HepG2 (cell line): ENCODE measurements around the gene RGS7. TPM values are rescaled to one million over a fixed set of nuclear protein-coding genes. Genes with fewer than 3 reads are reported as not detected.

Source experiments
- ATAC-seq: fragments of 200-7000 bp; cut with Tn5 transposase; 3 replicates; pipeline ENCODE4 v1.9.1; 2020; ENCODE audit warnings: mild to moderate bottlenecking, moderate library complexity
- BruUV-seq: library from RNA; stranded (reverse); fragments of 400-500 nt; replicated peaks from 2 replicates; lab custom pipeline; 2021; lab: Mats Ljungman, UMichigan
- CTCF ChIA-PET: fragments of 300-600 bp; formaldehyde crosslinking; extraction: SDS; loops from one replicate; lab custom pipeline; 2021; ENCODE audit warnings: low total read pairs, inconsistent platforms, low intra/inter-chr PET ratio; lab: Yijun Ruan, JAX
- POLR2A ChIA-PET: fragments of 350-600 bp; sonication (Branson Sonifier 250); formaldehyde crosslinking; loops from one replicate; lab custom pipeline; 2020; ENCODE audit warnings: antibody characterized with exemption, inconsistent platforms; lab: Yijun Ruan, JAX
- DNase-seq: peaks from one replicate; pipeline ENCODE4 v3.0.0-alpha.2; 2015; ENCODE audit warnings: low spot score
- FAIRE-seq: peaks from 3 replicates; lab custom pipeline; 2011; peaks lifted over from hg19 to GRCh38; lab: Jason Lieb, UNC
- H2AFZ ChIP-seq: one replicate; pipeline ENCODE4 v1.6.1; 2011; ENCODE audit warnings: low read length, inconsistent platforms
- H3K27ac ChIP-seq: fragments of 300-600 bp; 3 replicates; pipeline ENCODE4 v1.8.0; 2011; ENCODE audit warnings: mixed run types, mild to moderate bottlenecking, mixed read lengths, low read length, inconsistent platforms; ENCODE audit not compliant: insufficient read depth; ENCODE audit errors: extremely low read length
- H3K27me3 ChIP-seq, 2 experiments: fragments of 200-600 bp in 1 of 2; 2 replicates in 1 of 2; 3 replicates in 1 of 2; pipeline versions ENCODE4 v1.6.0 to v1.8.0; 2011; ENCODE audit warnings: low read length in 2 of 2, mild to moderate bottlenecking in 2 of 2, moderate library complexity in 2 of 2, inconsistent platforms in 1 of 2; ENCODE audit not compliant: insufficient read depth in 2 of 2, control insufficient read depth in 1 of 2
- H3K36me3 ChIP-seq, 2 experiments: fragments of 200-600 bp in 1 of 2; replicated peaks in 1 of 2; 2 replicates in 1 of 2; 3 replicates in 1 of 2; pipeline versions ENCODE4 v1.5.1 to v1.8.0; 2011; ENCODE audit warnings: low read length in 2 of 2, inconsistent platforms in 1 of 2; ENCODE audit not compliant: insufficient read depth in 2 of 2, control insufficient read depth in 1 of 2
- H3K4me1 ChIP-seq: 2 replicates; pipeline ENCODE4 v1.5.1; 2012; ENCODE audit warnings: low read length, inconsistent platforms; ENCODE audit not compliant: insufficient read depth
- H3K4me2 ChIP-seq: 2 replicates; pipeline ENCODE4 v1.6.0; 2011; ENCODE audit warnings: low read depth, low read length, inconsistent platforms
- H3K4me3 ChIP-seq, 3 experiments: fragments of 200-600 bp in 1 of 3; sonication (generic), shearing (Covaris generic) in 1 of 3; replicated peaks in 1 of 3; 2 replicates each; pipeline ENCODE4 v1.5.1; 2011 to 2016; ENCODE audit warnings: low read length in 3 of 3, inconsistent platforms in 2 of 3, low read depth in 2 of 3, mild to moderate bottlenecking in 2 of 3, control low read depth in 1 of 3, mixed read lengths in 1 of 3; ENCODE audit not compliant: insufficient read depth in 1 of 3
- H3K79me2 ChIP-seq: one replicate; pipeline ENCODE4 v1.6.1; 2011; ENCODE audit warnings: low read length, inconsistent platforms; ENCODE audit not compliant: insufficient read depth
- H3K9ac ChIP-seq: 2 replicates; pipeline ENCODE4 v1.6.0; 2011; ENCODE audit warnings: mild to moderate bottlenecking, low read depth, low read length, inconsistent platforms; ENCODE audit not compliant: insufficient read depth
- H3K9me3 ChIP-seq: 2 replicates; pipeline ENCODE4 v1.5.1; 2012; ENCODE audit warnings: mild to moderate bottlenecking, low read length
- H4K20me1 ChIP-seq: 2 replicates; pipeline ENCODE4 v1.6.0; 2011; ENCODE audit warnings: inconsistent platforms, mild to moderate bottlenecking, low read length, moderate library complexity; ENCODE audit not compliant: insufficient read depth
- DMAP1 ChIP-seq: IDR thresholded peaks from 2 replicates; pipeline ENCODE4 v1.6.1; 2016
- DRAP1 ChIP-seq: IDR thresholded peaks from 2 replicates; pipeline ENCODE4 v1.6.1; 2016; ENCODE audit warnings: missing genetic modification reagents, missing compliant biosample characterization
- HNRNPK ChIP-seq: fragments of 200-400 bp; formaldehyde crosslinking; IDR thresholded peaks from 2 replicates; pipeline ENCODE4 v1.6.1; 2018; ENCODE audit warnings: low read length, low read depth, moderate library complexity, mild to moderate bottlenecking; ENCODE audit not compliant: poor library complexity, severe bottlenecking
- NFE2 ChIP-seq: sonication (generic); formaldehyde crosslinking; IDR thresholded peaks from 2 replicates; pipeline ENCODE4 v1.4.0; 2020; ENCODE audit warnings: missing genetic modification reagents
- PHF5A ChIP-seq: IDR thresholded peaks from one replicate; pipeline ENCODE4 v1.6.1; 2018; ENCODE audit warnings: low read depth, missing genetic modification reagents; ENCODE audit not compliant: unreplicated experiment
- SETDB1 ChIP-seq: sonication (generic); formaldehyde crosslinking; IDR thresholded peaks from 2 replicates; pipeline ENCODE4 v1.5.1; 2020; ENCODE audit warnings: missing genetic modification reagents, mild to moderate bottlenecking, borderline replicate concordance
- SOX13 ChIP-seq, 3 experiments: fragments of 450-650 bp in 1 of 3; sonication (generic) in 1 of 3; formaldehyde crosslinking in 1 of 3; IDR thresholded peaks in 2 of 3; conservative IDR thresholded peaks in 1 of 3; 2 replicates each; pipeline versions ENCODE4 v1.5.0 to v1.6.1; 2016 to 2020; ENCODE audit warnings: antibody characterized with exemption in 1 of 3, mild to moderate bottlenecking in 1 of 3, missing compliant biosample characterization in 1 of 3, missing genetic modification reagents in 1 of 3, moderate library complexity in 1 of 3
- SRSF4 ChIP-seq: fragments of 200-400 bp; formaldehyde crosslinking; IDR thresholded peaks from one replicate; pipeline ENCODE4 v1.6.1; 2018; ENCODE audit warnings: mild to moderate bottlenecking, low read depth, low read length, moderate library complexity; ENCODE audit not compliant: poor library complexity, severe bottlenecking
- TRIM24 ChIP-seq: sonication (generic); formaldehyde crosslinking; IDR thresholded peaks from 2 replicates; pipeline ENCODE4 v1.8.0; 2022; ENCODE audit warnings: mild to moderate bottlenecking, missing genetic modification reagents
- ZNF142 ChIP-seq: sonication (generic); formaldehyde crosslinking; IDR thresholded peaks from 2 replicates; pipeline ENCODE4 v1.4.0; 2020; ENCODE audit warnings: missing genetic modification reagents
- ZNF552 ChIP-seq: sonication (generic); formaldehyde crosslinking; IDR thresholded peaks from 2 replicates; pipeline ENCODE4 v1.9.0; 2022; ENCODE audit warnings: missing genetic modification reagents, mild to moderate bottlenecking, borderline replicate concordance
- ZNF556 ChIP-seq: sonication (generic); formaldehyde crosslinking; IDR thresholded peaks from 2 replicates; pipeline ENCODE4 v1.4.0; 2020; ENCODE audit warnings: mild to moderate bottlenecking, missing genetic modification reagents, borderline replicate concordance
- ZNF589 ChIP-seq: sonication (generic); formaldehyde crosslinking; conservative IDR thresholded peaks from 2 replicates; pipeline ENCODE4 v1.8.0; 2022; ENCODE audit warnings: mild to moderate bottlenecking, moderate library complexity, missing genetic modification reagents
- WGBS: methylation state at CpG from one replicate; pipeline ENCODE4 v1.1.6; 2017; ENCODE audit warnings: low lambda C conversion rate; 5-methylcytosine and 5-hydroxymethylcytosine counted together
- in situ Hi-C: cut with HindIII; loops from 2 replicates; pipeline ENCODE4 v1.10.0; 2017; ENCODE audit warnings: low pct_unique_long_range_greater_than_20kb; ENCODE audit not compliant: extremely low pct_ligation_motif_present
- intact Hi-C: fragments of 100-400 bp; cut with micrococcal nuclease; formaldehyde crosslinking; loops from one replicate; pipeline ENCODE4 v1.10.0; 2022; ENCODE audit not compliant: unreplicated experiment
- polyA plus RNA-seq, 8 experiments: library from polyadenylated mRNA; depleted of rRNA in 3 of 8; stranded (reverse) in 7 of 8; unstranded in 1 of 8; fragments of >200 nt; fragmentation: Illumina TruSeq in 4 of 8; extraction: Trizol in 4 of 8; gene quantifications; 2 replicates each; pipeline versions ENCODE4 v1.2.1 to v1.2.3, GENCODE V29; 2011 to 2016; ENCODE audit warnings: low read depth in 4 of 8, missing spikeins in 1 of 8, mixed read lengths in 1 of 8; ENCODE audit not compliant: insufficient read depth in 1 of 8
- total RNA-seq, 5 experiments: library from RNA; depleted of rRNA; stranded (reverse); fragments of >200 nt; fragmentation: Illumina TruSeq; extraction: Trizol; gene quantifications; 2 replicates each; pipeline ENCODE4 v1.2.3, GENCODE V29; 2016; ENCODE audit warnings: low read depth in 1 of 5

Gene RGS7
- total and polyA plus RNA-seq, 2 of the 13 experiments (the other 11 are each of a cell fraction or from before 2014, with no cell fraction given): not detected

- DNase-seq: no peak
- Histone ChIP-seq H4K20me1 (no peaks in the 10 kb centered on the region), H3K9me3 (no peaks in the 10 kb centered on the region), H3K9ac (no peak overlapping the region), H3K79me2 (no peaks in the 10 kb centered on the region), H3K27me3 (no peaks in the 10 kb centered on the region), H2AFZ (no peak overlapping the region), H3K27ac (no peak overlapping the region), H3K36me3 (no peaks in the 10 kb centered on the region), H3K4me3 (no peak overlapping the region), H3K4me2 (no peak overlapping the region), H3K4me1 (peaks cover 4% of the 10 kb centered on the region; the same call in 1 of the 2 replicates)
- BruUV-seq: no TSS peak
- ChIA-PET CTCF (no interaction called here), POLR2A (no interaction called here)
- FAIRE-seq: no peak
- intact Hi-C loops (no loop called here), in situ Hi-C loops (no loop called here)
- WGBS: 0% methylated on average over 2 of the region's 2 CpGs
- ATAC-seq: no peak
- TF ChIP-seq SOX13 (IDR thresholded peaks at IDR 0.05) (no peak), SOX13 (CRISPR knock-in tag; conservative IDR thresholded peaks at IDR 0.05 in 1 of 2, IDR thresholded peaks at IDR 0.05 in 1 of 2) (no peak), PHF5A (CRISPR knock-in tag) (no peak), TRIM24 (CRISPR knock-in tag) (no peak), DMAP1 (no peak), HNRNPK (peak; percentile 60)
Measured at GRCh38 chr1:240993004-240993403, 364.0 kb downstream of the RGS7 start.

- Histone ChIP-seq H3K9me3 (no peaks in the 10 kb centered on the region), H3K4me2 (no peak overlapping the region), H3K27ac (no peak overlapping the region), H2AFZ (no peak overlapping the region), H3K79me2 (no peaks in the 10 kb centered on the region), H3K4me1 (no peaks in the 10 kb centered on the region), H4K20me1 (no peaks in the 10 kb centered on the region), H3K36me3 (no peaks in the 10 kb centered on the region), H3K4me3 (no peak overlapping the region), H3K27me3 (no peaks in the 10 kb centered on the region), H3K9ac (no peak overlapping the region)
- ChIA-PET POLR2A (no interaction called here), CTCF (no interaction called here)
- ATAC-seq (no peak), FAIRE-seq (no peak), DNase-seq (no peak)
- 25% methylated on average over 5 of the region's 5 CpGs for WGBS
- in situ Hi-C loops: no loop called here
- intact Hi-C loops: no loop called here
- no TSS peak for BruUV-seq
- no peak for TF ChIP-seq ZNF552 (CRISPR knock-in tag)
- no peak for TF ChIP-seq SETDB1 (CRISPR knock-in tag)
- TF ChIP-seq ZNF556 (CRISPR knock-in tag): no peak
- TF ChIP-seq NFE2 (CRISPR knock-in tag): no peak
- no peak for TF ChIP-seq SRSF4
- no peak for TF ChIP-seq DRAP1 (CRISPR knock-in tag)
- no peak for TF ChIP-seq ZNF589 (CRISPR knock-in tag)
- no peak for TF ChIP-seq ZNF142
Measured at GRCh38 chr1:240991230-240991629, 365.8 kb downstream of the RGS7 start.
